ENCODE data around the gene DKC1.
"Not testable (repeated sequence)": the region's sequence is repeated elsewhere in the genome, so short reads cannot be mapped to it uniquely, and the experiment has no call there.

DKC1 gene

GRCh38 chrX:154821523-154821922 lies 58.9 kb downstream of the DKC1 start:
- DNase-seq = no peak

GRCh38 chrX:154822029-154822428 lies 59.4 kb downstream of the DKC1 start:
- DNase-seq = no peak

DNA sequence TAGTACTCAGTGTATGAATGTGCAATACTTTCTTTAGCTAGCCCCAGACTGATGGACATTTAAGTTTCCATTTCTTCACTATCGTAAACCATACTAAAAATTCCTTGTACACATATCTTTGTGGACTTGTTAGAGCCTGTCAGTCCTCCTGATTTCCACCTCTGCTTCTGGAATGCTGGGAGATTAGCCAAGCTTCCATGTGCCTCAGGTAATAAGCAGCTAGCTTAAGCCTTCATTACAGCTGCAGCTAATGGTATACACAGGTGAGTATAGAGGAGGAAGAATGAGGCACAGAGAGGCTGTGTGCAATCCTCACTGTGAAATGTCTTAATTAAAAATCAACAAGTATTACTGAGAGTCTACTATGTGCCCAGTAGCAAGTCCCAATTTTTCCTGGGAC lies 62.0 kb downstream of the DKC1 start:
- DNase-seq = no peak

- not testable (repeated sequence) for DNase-seq
Measured at GRCh38 chrX:154825586-154825985, 62.9 kb downstream of the DKC1 start.

Data from activated CD4-positive, alpha-beta T cell treated with anti-CD3 and anti-CD28 coated beads, Interleukin-2, amount 50 U/mL, for 4 hours (primary cell).